GM18498 (cell line): Measurements from ENCODE around the gene PAIP1.
A peak's percentile ranks its signal among the peaks of the same experiment; 100 is the strongest.
"Not testable (repeated sequence)": the region's sequence is repeated elsewhere in the genome, so short reads cannot be mapped to it uniquely, and the experiment has no call there.

Source experiments
- ATAC-seq: cut with Tn5 transposase; IDR thresholded peaks from one replicate; pipeline ENCODE4 v1.9.1; 2021; ENCODE audit warnings: mild to moderate bottlenecking, moderate library complexity; ENCODE audit not compliant: unreplicated experiment

PAIP1 gene

GRCh38 chr5:43556857-43557542 lies at the start of gene PAIP1:
Gene PAIP1 (minus strand): TSS chr5:43557077. CDS start chr5:43556846, 231 bp downstream.
- peak; percentile 81 for ATAC-seq

DNA sequence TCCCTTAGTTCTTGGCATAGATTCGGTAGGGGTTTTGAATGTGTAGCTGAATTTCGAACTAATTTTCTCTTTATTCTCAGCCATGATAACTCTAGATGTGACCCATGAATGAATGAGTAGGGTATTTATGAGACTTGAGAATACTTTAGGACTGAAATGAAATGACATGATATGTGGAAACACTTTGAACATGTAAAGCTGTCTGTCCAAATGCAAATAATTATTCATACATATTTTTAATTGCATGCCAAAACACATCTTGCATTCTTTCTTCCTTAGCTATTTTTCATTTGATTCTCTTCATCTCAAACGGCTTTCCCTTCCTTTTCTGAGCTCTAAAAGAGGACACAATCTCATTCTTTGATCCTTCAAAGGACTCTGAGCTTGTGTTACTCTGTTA lies 49.5 kb upstream of the PAIP1 start:
- no peak for ATAC-seq

- no peak for ATAC-seq
Measured at GRCh38 chr5:43604699-43605098, 47.8 kb upstream of the PAIP1 start.

- ATAC-seq, result peak; percentile 56
Measured at GRCh38 chr5:43603344-43604217, 46.7 kb upstream of the PAIP1 start.

- peak; percentile 80 for ATAC-seq
Measured at GRCh38 chr5:43602461-43603343, 45.8 kb upstream of the PAIP1 start, which contains the start of gene NNT. Gene NNT (plus strand): TSS chr5:43603180. CDS start chr5:43609196, 6,016 bp downstream.

GRCh38 chr5:43601454-43602260 lies 44.8 kb upstream of the PAIP1 start:
- ATAC-seq, result peak; percentile 31

- not testable (repeated sequence) for ATAC-seq
Measured at GRCh38 chr5:43598927-43599326, 42.0 kb upstream of the PAIP1 start.

DNA sequence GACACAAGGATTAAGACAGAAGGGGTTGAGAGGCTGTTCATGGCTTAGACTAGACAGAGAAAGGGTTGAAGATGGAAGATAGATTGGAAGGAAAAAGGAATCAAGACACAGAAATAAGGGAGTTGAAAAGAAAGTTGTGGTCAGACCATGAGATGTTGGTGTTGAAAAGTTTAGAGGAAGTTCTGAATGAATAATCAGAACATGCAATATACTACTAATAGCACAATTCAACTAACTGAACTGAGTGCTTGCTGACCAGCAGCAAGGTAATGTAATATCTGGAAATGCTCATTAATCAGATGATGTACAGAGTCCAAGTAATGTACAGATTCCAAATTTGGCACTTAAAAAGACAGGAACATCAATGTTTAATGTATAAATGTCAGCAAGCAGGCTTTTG lies 35.5 kb upstream of the PAIP1 start:
- ATAC-seq, result no peak

GRCh38 chr5:43590700-43591099 lies 33.8 kb upstream of the PAIP1 start:
- no peak for ATAC-seq

DNA sequence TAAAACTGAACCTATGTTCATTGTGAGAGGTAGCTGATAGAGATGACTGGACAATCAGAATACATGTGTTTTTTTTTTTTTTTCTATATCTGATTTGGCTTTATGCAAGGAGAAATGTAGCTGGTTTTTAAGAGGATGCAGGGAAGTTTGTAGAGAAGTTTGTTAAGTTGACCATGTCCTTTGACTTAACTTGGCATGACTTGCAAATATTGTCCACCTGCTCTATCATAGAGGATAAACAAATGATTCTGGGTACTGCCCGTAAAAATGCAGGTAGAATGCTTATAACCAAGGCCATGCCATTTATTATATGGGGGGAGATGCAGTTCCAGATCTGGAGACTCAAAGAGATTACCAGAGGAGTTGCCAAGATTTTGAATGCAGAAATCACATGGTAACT lies 32.4 kb upstream of the PAIP1 start:
- no peak for ATAC-seq

DNA sequence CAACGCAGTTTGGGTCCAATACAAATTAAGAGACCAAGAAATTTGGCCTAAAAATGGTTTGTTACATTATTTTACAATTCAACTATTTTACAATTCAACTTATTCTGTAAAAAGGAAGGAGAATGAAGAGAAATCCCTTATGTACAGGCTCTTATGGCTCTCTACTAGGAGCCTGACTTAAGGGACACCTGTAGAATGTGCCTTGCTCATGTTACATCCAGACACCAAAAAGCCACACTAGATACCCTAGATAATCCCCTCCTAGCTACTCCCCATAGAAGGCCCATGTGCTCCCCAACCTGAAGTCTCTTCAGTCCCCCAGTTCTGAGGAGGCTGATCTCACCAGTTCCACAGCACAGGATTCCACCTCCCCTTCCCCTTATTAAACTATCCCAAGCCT lies 32.0 kb upstream of the PAIP1 start:
- no peak for ATAC-seq

DNA sequence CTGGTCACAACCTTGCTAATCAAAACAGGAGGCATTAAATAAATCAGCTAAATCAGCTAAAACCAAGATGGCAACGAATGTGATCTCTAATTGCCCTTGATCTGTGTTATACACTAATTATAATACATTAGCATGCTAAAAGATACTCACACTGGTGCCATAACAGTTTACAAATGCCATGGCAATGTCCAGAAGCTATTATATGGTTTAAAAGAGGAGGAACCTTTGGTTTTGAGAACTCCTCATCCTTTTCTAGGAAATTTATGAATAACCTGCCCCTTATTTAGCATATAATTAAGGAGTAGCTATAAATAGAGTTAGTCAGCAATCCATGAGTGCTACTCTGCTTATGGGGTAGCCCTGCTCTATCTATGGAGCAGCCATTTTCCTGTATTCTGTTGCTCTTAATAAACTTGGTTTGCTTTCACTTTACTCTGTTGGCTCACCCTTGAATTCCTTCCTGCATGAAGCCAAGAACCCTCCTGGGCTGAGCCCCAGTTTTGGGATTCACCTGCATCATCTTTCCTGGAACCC lies 27.4 kb upstream of the PAIP1 start:
- ATAC-seq, result no peak

- no peak for ATAC-seq
Measured at GRCh38 chr5:43583724-43584123, 26.8 kb upstream of the PAIP1 start.

DNA sequence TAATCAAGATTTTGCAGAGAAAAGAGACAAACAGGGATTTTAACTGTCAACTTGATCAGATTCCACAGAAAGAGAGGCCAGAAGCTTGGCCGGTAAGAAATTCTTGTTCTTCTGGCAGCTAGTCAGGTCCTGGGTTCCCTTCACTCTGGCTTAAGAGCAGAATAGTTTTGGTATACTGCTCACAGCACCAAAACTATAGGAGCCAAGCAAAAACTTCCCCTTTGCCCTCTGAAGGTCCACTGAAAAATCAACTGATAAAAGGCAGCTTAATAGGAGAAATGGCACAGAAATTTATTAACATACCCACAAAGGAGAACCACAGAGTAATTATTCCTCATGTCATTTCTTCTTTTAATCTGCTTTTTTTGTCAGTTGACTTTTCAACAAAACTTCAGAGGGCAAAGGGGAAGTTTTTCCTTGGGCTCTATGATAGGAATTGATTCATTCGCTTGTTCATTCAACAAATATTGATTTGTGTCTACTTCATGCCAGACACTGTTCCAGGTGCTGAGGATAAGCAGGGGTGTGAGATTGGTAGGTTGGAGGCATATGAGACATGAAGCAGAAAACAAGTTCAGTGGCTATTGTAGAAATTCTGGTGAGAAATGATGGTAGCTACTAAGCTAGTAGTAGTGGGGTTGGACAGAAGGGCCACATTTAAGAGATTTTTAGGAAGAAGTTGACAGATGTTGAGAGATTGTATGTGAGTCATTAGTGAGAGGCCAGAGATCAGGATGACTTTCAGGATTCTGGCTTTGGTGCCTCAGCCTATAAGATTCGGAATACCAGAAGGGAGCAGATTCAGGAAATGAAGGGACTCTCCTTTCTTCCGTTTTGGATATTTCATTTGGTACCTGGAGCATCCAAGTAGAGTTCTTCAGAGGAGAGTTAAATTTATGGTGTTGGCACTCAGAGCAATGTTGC lies 25.5 kb upstream of the PAIP1 start:
- ATAC-seq, result no peak

GRCh38 chr5:43581398-43581797 lies 24.5 kb upstream of the PAIP1 start:
- no peak for ATAC-seq

DNA sequence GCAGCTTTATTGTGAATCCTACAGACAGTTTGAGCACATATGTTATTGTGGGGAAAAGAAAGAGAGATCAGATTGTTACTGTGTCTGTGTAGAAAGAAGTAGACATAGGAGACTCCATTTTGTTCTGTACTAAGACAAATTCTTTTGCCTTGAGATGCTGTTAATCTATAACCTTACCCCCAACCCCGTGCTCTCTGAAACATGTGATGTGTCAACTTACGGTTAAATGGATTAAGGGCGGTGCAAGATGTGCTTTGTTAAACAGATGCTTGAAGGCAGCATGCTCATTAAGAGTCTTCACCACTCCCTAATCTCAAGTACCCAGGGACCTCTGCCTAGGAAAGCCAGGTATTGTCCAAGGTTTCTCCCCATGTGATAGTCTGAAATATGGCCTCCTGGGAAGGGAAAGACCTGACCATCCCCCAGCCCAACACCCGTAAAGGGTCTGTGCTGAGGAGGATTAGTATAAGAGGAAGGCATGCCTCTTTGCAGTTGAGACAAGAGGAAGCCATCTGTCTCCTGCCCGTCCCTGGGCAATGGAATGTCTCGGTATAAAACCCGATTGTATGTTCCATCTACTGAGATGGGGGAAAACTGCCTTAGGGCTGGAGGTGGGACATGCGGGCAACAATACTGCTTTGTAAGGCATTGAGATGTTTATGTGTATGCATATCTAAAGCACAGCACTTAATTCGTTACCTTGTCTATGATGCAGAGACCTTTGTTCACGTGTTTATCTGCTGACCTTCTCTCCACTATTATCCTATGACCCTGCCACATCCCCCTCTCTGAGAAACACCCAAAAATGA lies 23.7 kb upstream of the PAIP1 start:
- ATAC-seq, result not testable (repeated sequence)

GRCh38 chr5:43573058-43573457 lies 16.2 kb upstream of the PAIP1 start:
- no peak for ATAC-seq

- ATAC-seq, result no peak
Measured at GRCh38 chr5:43572357-43572756, 15.5 kb upstream of the PAIP1 start.
